ENCODE measurements around the gene COLEC12.

COLEC12 gene

GRCh38 chr18:512957-513356 is 12.5 kb upstream of the COLEC12 start:
- no peak for DNase-seq
- no peak overlapping the region for H3K4ac ChIP-seq (ENCODE audit: low read depth, low read length)
- WGBS (ENCODE audit: extremely low coverage, insufficient coverage, insufficient read length), result no CpG with 5 or more reads among the region's 9 CpGs
- no peak overlapping the region for H3K27ac ChIP-seq (ENCODE audit: low read depth, low read length)
- peaks cover 6% of the 10 kb centered on the region for H3K9me3 ChIP-seq (ENCODE audit: insufficient read depth, low read depth, low read length)
- no peak overlapping the region for H4K91ac ChIP-seq (ENCODE audit: low read depth, low read length)
- H4K8ac ChIP-seq (ENCODE audit: low read depth, low read length), result no peak overlapping the region
- no peak overlapping the region for H2AFZ ChIP-seq (ENCODE audit: insufficient read depth, low read length, poor library complexity)
- H2BK5ac ChIP-seq (ENCODE audit: low read depth, low read length, poor library complexity), result no peak overlapping the region
- no peaks in the 10 kb centered on the region for H3K79me1 ChIP-seq (ENCODE audit: low read length)
- H2AK5ac ChIP-seq (ENCODE audit: low read length), result no peak overlapping the region
- no peak overlapping the region for H3K4me2 ChIP-seq (ENCODE audit: low read length)
- no peaks in the 10 kb centered on the region for H3K4me1 ChIP-seq (ENCODE audit: control insufficient read depth in 1 of 2, insufficient read depth in 2 of 2, low read length in 2 of 2)
- no peak overlapping the region for H3K18ac ChIP-seq (ENCODE audit: low read length)
- no peak overlapping the region for H4K12ac ChIP-seq (ENCODE audit: low read depth, low read length)
- no peaks in the 10 kb centered on the region for H3K36me3 ChIP-seq (ENCODE audit: control insufficient read depth in 1 of 2, insufficient read depth in 2 of 2, low read length in 2 of 2)
- no peak overlapping the region for H2BK120ac ChIP-seq (ENCODE audit: insufficient read depth, low read length, poor library complexity)
- H3K23ac ChIP-seq (ENCODE audit: low read length), result no peak overlapping the region
- no peak overlapping the region for H3K9ac ChIP-seq (ENCODE audit: low read length)
- H2BK12ac ChIP-seq (ENCODE audit: low read length), result no peak overlapping the region
- H3K27me3 ChIP-seq (ENCODE audit: insufficient read depth, low read length), result no peaks in the 10 kb centered on the region
- no peak overlapping the region for H3K14ac ChIP-seq (ENCODE audit: low read length)
- no peak overlapping the region for H3K4me3 ChIP-seq (ENCODE audit: low read depth, low read length)
- H3K79me2 ChIP-seq (ENCODE audit: control insufficient read depth, insufficient read depth, low read length, poor library complexity), result no peaks in the 10 kb centered on the region

- WGBS (ENCODE audit: extremely low coverage, insufficient coverage, insufficient read length), result no CpG with 5 or more reads among the region's 3 CpGs
- Histone ChIP-seq H3K4me2 (ENCODE audit: low read length) (no peak overlapping the region), H2BK5ac (ENCODE audit: low read depth, low read length, poor library complexity) (no peak overlapping the region), H3K18ac (ENCODE audit: low read length) (no peak overlapping the region), H3K79me1 (ENCODE audit: low read length) (no peaks in the 10 kb centered on the region), H3K27me3 (ENCODE audit: insufficient read depth, low read length) (no peaks in the 10 kb centered on the region), H4K12ac (ENCODE audit: low read depth, low read length) (no peak overlapping the region), H3K23ac (ENCODE audit: low read length) (no peak overlapping the region), H2BK120ac (ENCODE audit: insufficient read depth, low read length, poor library complexity) (no peak overlapping the region), H4K91ac (ENCODE audit: low read depth, low read length) (no peak overlapping the region), H2AFZ (ENCODE audit: insufficient read depth, low read length, poor library complexity) (no peak overlapping the region), H3K27ac (ENCODE audit: low read depth, low read length) (no peak overlapping the region), H2AK5ac (ENCODE audit: low read length) (no peak overlapping the region), H3K4ac (ENCODE audit: low read depth, low read length) (no peak overlapping the region), H3K36me3 (ENCODE audit: control insufficient read depth in 1 of 2, insufficient read depth in 2 of 2, low read length in 2 of 2) (no peaks in the 10 kb centered on the region), H2BK12ac (ENCODE audit: low read length) (no peak overlapping the region), H3K14ac (ENCODE audit: low read length) (no peak overlapping the region), H3K4me3 (ENCODE audit: low read depth, low read length) (no peak overlapping the region), H4K8ac (ENCODE audit: low read depth, low read length) (no peak overlapping the region), H3K4me1 (ENCODE audit: control insufficient read depth in 1 of 2, insufficient read depth in 2 of 2, low read length in 2 of 2) (peaks cover 5 to 8% of the 10 kb centered on the region in 2 experiments), H3K9ac (ENCODE audit: low read length) (no peak overlapping the region), H3K9me3 (ENCODE audit: insufficient read depth, low read depth, low read length) (peaks cover 4% of the 10 kb centered on the region), H3K79me2 (ENCODE audit: control insufficient read depth, insufficient read depth, low read length, poor library complexity) (no peaks in the 10 kb centered on the region)
- DNase-seq, result no peak
These were observed 8.3 kb upstream of the COLEC12 start for GRCh38 chr18:508835-509234.

- no peak overlapping the region for H3K4me3 ChIP-seq (ENCODE audit: low read depth, low read length)
- H2AK5ac ChIP-seq (ENCODE audit: low read length), result no peak overlapping the region
- no peak overlapping the region for H3K27ac ChIP-seq (ENCODE audit: low read depth, low read length)
- H3K9ac ChIP-seq (ENCODE audit: low read length), result no peak overlapping the region
- no peak overlapping the region for H2BK120ac ChIP-seq (ENCODE audit: insufficient read depth, low read length, poor library complexity)
- no peak overlapping the region for H3K18ac ChIP-seq (ENCODE audit: low read length)
- H3K27me3 ChIP-seq (ENCODE audit: insufficient read depth, low read length), result no peaks in the 10 kb centered on the region
- no peak overlapping the region for H4K91ac ChIP-seq (ENCODE audit: low read depth, low read length)
- H3K14ac ChIP-seq (ENCODE audit: low read length), result no peak overlapping the region
- no peaks in the 10 kb centered on the region for H3K79me2 ChIP-seq (ENCODE audit: control insufficient read depth, insufficient read depth, low read length, poor library complexity)
- no peak overlapping the region for H2BK12ac ChIP-seq (ENCODE audit: low read length)
- no peaks in the 10 kb centered on the region for H3K79me1 ChIP-seq (ENCODE audit: low read length)
- no peak overlapping the region for H3K23ac ChIP-seq (ENCODE audit: low read length)
- H2BK5ac ChIP-seq (ENCODE audit: low read depth, low read length, poor library complexity), result no peak overlapping the region
- no peak overlapping the region for H3K4ac ChIP-seq (ENCODE audit: low read depth, low read length)
- WGBS (ENCODE audit: extremely low coverage, insufficient coverage, insufficient read length), result no CpG with 5 or more reads among the region's 3 CpGs
- H4K12ac ChIP-seq (ENCODE audit: low read depth, low read length), result no peak overlapping the region
- H2AFZ ChIP-seq (ENCODE audit: insufficient read depth, low read length, poor library complexity), result no peak overlapping the region
- peaks cover 8 to 10% of the 10 kb centered on the region in 2 experiments for H3K4me1 ChIP-seq (ENCODE audit: control insufficient read depth in 1 of 2, insufficient read depth in 2 of 2, low read length in 2 of 2)
- H3K36me3 ChIP-seq (ENCODE audit: control insufficient read depth in 1 of 2, insufficient read depth in 2 of 2, low read length in 2 of 2), result no peaks in the 10 kb centered on the region
- H3K9me3 ChIP-seq (ENCODE audit: insufficient read depth, low read depth, low read length), result no peaks in the 10 kb centered on the region
- no peak for DNase-seq
- no peak overlapping the region for H3K4me2 ChIP-seq (ENCODE audit: low read length)
- no peak overlapping the region for H4K8ac ChIP-seq (ENCODE audit: low read depth, low read length)
These were observed 7.1 kb upstream of the COLEC12 start for GRCh38 chr18:507636-508035.

GRCh38 chr18:506801-507200 is 6.3 kb upstream of the COLEC12 start:
- no peak overlapping the region for H2BK120ac ChIP-seq (ENCODE audit: insufficient read depth, low read length, poor library complexity)
- no peaks in the 10 kb centered on the region for H3K27me3 ChIP-seq (ENCODE audit: insufficient read depth, low read length)
- no peaks in the 10 kb centered on the region for H3K9me3 ChIP-seq (ENCODE audit: insufficient read depth, low read depth, low read length)
- no peak overlapping the region for H3K4ac ChIP-seq (ENCODE audit: low read depth, low read length)
- no peaks in the 10 kb centered on the region for H3K36me3 ChIP-seq (ENCODE audit: control insufficient read depth in 1 of 2, insufficient read depth in 2 of 2, low read length in 2 of 2)
- peaks cover 8 to 10% of the 10 kb centered on the region in 2 experiments for H3K4me1 ChIP-seq (ENCODE audit: control insufficient read depth in 1 of 2, insufficient read depth in 2 of 2, low read length in 2 of 2)
- H2BK12ac ChIP-seq (ENCODE audit: low read length), result no peak overlapping the region
- H3K14ac ChIP-seq (ENCODE audit: low read length), result no peak overlapping the region
- H2BK5ac ChIP-seq (ENCODE audit: low read depth, low read length, poor library complexity), result no peak overlapping the region
- no peak overlapping the region for H3K23ac ChIP-seq (ENCODE audit: low read length)
- H3K4me2 ChIP-seq (ENCODE audit: low read length), result no peak overlapping the region
- H3K4me3 ChIP-seq (ENCODE audit: low read depth, low read length), result no peak overlapping the region
- no peaks in the 10 kb centered on the region for H3K79me2 ChIP-seq (ENCODE audit: control insufficient read depth, insufficient read depth, low read length, poor library complexity)
- WGBS (ENCODE audit: extremely low coverage, insufficient coverage, insufficient read length), result no CpG with 5 or more reads among the region's 4 CpGs
- DNase-seq, result peak; percentile 88 to 89
- no peak overlapping the region for H3K9ac ChIP-seq (ENCODE audit: low read length)
- H2AFZ ChIP-seq (ENCODE audit: insufficient read depth, low read length, poor library complexity), result no peak overlapping the region
- no peak overlapping the region for H3K18ac ChIP-seq (ENCODE audit: low read length)
- H4K8ac ChIP-seq (ENCODE audit: low read depth, low read length), result no peak overlapping the region
- no peaks in the 10 kb centered on the region for H3K79me1 ChIP-seq (ENCODE audit: low read length)
- H4K91ac ChIP-seq (ENCODE audit: low read depth, low read length), result peak overlapping the region; percentile 63
- no peak overlapping the region for H3K27ac ChIP-seq (ENCODE audit: low read depth, low read length)
- no peak overlapping the region for H4K12ac ChIP-seq (ENCODE audit: low read depth, low read length)
- no peak overlapping the region for H2AK5ac ChIP-seq (ENCODE audit: low read length)
